ENCODE results near the gene BLTP2.

- no peak for TF ChIP-seq CTCF (IDR thresholded peaks at IDR 0.05)
- no peak for TF ChIP-seq POLR2A (IDR thresholded peaks at IDR 0.05)
Observed at GRCh38 chr17:28663723-28664122, 18.8 kb upstream of the BLTP2 start.
